Left colon (tissue), 2 donors: ENCODE measurements around the gene UBE3B. TPM values are rescaled to one million over a fixed set of nuclear protein-coding genes. Genes with fewer than 3 reads are reported as not detected.

ENCODE experiments used
- ATAC-seq: fragments of 200-7000 bp; cut with Tn5 transposase; one replicate; pipeline ENCODE4 v1.9.1; 2020; ENCODE audit warnings: mild to moderate bottlenecking, moderate library complexity
- DNase-seq, 2 donors: peaks; one replicate each; pipeline ENCODE4 v3.0.0-alpha.2; 2020
- intact Hi-C, 2 donors: fragments of 100-400 bp; cut with DNase I in 1 of 2; cut with micrococcal nuclease in 1 of 2; formaldehyde crosslinking; loops; one replicate each; pipeline versions ENCODE4 v1.11.2 to v1.14.0; 2022; cut with DNase I, micrococcal nuclease
- total RNA-seq, 2 donors: library from RNA; stranded (reverse); fragmentation: NEBNext Ultra II Directional; extraction: Animal tissue kit (Norgen Biotek cat#: 25700); gene quantifications; one replicate each; pipeline ENCODE4 v1.2.1, GENCODE V29; 2021
- donor health status: DM: no; HTN: no; CAD: no.
- donor health status: DM: yes; HTN: yes; CAD: no.

Gene UBE3B
- total RNA-seq, 2 donors from 2014 or later: 47.7 to 50.7 TPM

GRCh38 chr12:109538191-109538863 lies 60.9 kb downstream of the UBE3B start:
- DNase-seq (no peak), ATAC-seq (no peak)
- intact Hi-C loops: no loop called here

- intact Hi-C loops: no loop called here
Measured at GRCh38 chr12:109539508-109539907, 62.1 kb downstream of the UBE3B start.

GRCh38 chr12:109540526-109541412 lies 63.3 kb downstream of the UBE3B start:
- ATAC-seq (no peak), DNase-seq (no peak)
- intact Hi-C loops: no loop called here

More at GRCh38 chr12:109539508-109539907, 62.1 kb downstream of the UBE3B start:
- DNase-seq (no peak), ATAC-seq (no peak)

GRCh38 chr12:109541413-109541726 lies 63.9 kb downstream of the UBE3B start:
- DNase-seq (no peak), ATAC-seq (no peak)
- intact Hi-C loops: no loop called here

- intact Hi-C loops: no loop called here
- no peak for ATAC-seq
Measured at GRCh38 chr12:109542014-109542413, 64.6 kb downstream of the UBE3B start.

GRCh38 chr12:109542876-109543275 lies 65.4 kb downstream of the UBE3B start:
- ATAC-seq (no peak), DNase-seq (no peak)
- intact Hi-C loops: no loop called here

More at GRCh38 chr12:109542014-109542413, 64.6 kb downstream of the UBE3B start:
- DNase-seq: no peak

GRCh38 chr12:109544955-109545531 lies 67.6 kb downstream of the UBE3B start:
- DNase-seq (peak in 1 of 2 donors; percentile 21), ATAC-seq (peak; percentile 58)
- intact Hi-C loops: no loop called here

- DNase-seq (no peak), ATAC-seq (no peak)
- intact Hi-C loops: no loop called here
Measured at GRCh38 chr12:109545826-109546225, 68.4 kb downstream of the UBE3B start.

- no peak for DNase-seq
- no peak for ATAC-seq
- intact Hi-C loops: no loop called here
Measured at GRCh38 chr12:109547286-109547685, 69.9 kb downstream of the UBE3B start.

- no peak for ATAC-seq
- intact Hi-C loops: no loop called here
- DNase-seq: no peak
Measured at GRCh38 chr12:109548258-109548657, 70.8 kb downstream of the UBE3B start.

GRCh38 chr12:109549613-109550270 lies 72.3 kb downstream of the UBE3B start:
- DNase-seq: no peak
- intact Hi-C loops: no loop called here
- no peak for ATAC-seq

- ATAC-seq (no peak), DNase-seq (no peak)
- intact Hi-C loops: no loop called here
Measured at GRCh38 chr12:109550281-109550680, 72.8 kb downstream of the UBE3B start.

GRCh38 chr12:109551108-109551507 lies 73.7 kb downstream of the UBE3B start:
- ATAC-seq: no peak
- DNase-seq: no peak
- intact Hi-C loops: no loop called here

GRCh38 chr12:109552971-109553370 lies 75.5 kb downstream of the UBE3B start:
- ATAC-seq: peak; percentile 7
- no peak for DNase-seq
- intact Hi-C loops: no loop called here

- no peak for DNase-seq
- ATAC-seq: peak; percentile 12
- intact Hi-C loops: no loop called here
Measured at GRCh38 chr12:109553483-109553882, 76.0 kb downstream of the UBE3B start.

- no peak for DNase-seq
- no peak for ATAC-seq
- intact Hi-C loops: no loop called here
Measured at GRCh38 chr12:109553906-109554500, 76.6 kb downstream of the UBE3B start.

- no peak for ATAC-seq
Measured at GRCh38 chr12:109554761-109555160, 77.3 kb downstream of the UBE3B start.

GRCh38 chr12:109555431-109556315 lies 78.2 kb downstream of the UBE3B start:
- intact Hi-C loops: no loop called here
- no peak for ATAC-seq
- DNase-seq: no peak

More at GRCh38 chr12:109554761-109555160, 77.3 kb downstream of the UBE3B start:
- intact Hi-C loops: no loop called here
- DNase-seq: no peak
